Activated CD4-positive, alpha-beta T cell treated with anti-CD3 and anti-CD28 coated beads, Interleukin-2, amount 50 U/mL, for 1 hour (primary cell): Measurements from ENCODE around the gene KPNA4.

Experiments
- DNase-seq: peaks from one replicate; pipeline ENCODE4 v3.0.0-alpha.2; 2020

The KPNA4 gene

DNA sequence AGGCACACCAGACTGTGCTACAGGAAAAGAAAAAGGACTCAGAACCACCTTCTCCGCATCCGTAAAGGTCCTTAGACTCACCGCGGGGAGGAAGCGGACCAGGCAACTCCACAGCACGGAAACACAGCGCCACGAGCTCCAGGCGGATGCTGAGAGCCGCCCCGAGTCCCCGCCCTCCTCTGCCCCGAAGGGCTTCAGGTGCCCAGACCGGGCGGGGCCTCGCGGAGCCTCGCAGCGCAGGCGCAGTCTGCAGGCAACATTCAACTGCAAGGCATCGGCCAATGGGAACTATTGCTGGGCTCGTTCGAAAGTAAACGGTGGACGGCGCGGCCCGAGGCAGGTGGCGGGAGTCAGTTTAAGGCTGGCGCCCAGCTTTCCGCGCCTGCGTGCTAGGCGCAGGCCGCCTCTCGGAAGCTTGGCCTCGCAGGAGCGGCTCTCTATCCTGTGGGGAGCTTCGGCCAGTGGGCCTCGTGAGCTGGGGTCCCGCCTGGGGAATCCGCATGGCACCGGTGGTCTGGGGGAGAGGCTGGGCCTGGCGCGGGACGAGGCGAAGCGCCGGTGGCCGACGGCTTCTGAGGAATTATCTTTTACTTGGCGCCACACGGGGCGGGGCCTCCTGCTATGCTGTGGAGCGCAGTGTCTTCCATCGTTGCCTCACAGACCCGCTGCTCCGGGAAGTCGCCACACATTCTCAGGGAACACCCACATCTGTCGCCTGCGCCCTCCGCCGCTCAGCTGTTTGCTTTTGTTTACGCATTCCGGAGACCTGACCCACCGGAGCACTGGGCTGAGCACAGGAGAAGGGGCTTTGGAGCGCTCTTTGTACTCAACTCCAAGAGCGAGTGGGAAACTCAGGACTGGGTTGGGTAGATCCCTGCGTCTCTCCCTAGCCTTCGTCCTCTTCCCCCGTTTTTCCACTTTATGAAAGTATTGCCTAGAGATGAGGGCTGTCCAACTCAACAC lies 115.5 kb downstream of the KPNA4 start, which contains the start of gene TRIM59:
TRIM59 (minus strand) TSS at position 151 of the 963 bp plus-strand sequence. CDS start 10,603 bp downstream, outside the sequence.
- DNase-seq: peak; percentile 96

DNA sequence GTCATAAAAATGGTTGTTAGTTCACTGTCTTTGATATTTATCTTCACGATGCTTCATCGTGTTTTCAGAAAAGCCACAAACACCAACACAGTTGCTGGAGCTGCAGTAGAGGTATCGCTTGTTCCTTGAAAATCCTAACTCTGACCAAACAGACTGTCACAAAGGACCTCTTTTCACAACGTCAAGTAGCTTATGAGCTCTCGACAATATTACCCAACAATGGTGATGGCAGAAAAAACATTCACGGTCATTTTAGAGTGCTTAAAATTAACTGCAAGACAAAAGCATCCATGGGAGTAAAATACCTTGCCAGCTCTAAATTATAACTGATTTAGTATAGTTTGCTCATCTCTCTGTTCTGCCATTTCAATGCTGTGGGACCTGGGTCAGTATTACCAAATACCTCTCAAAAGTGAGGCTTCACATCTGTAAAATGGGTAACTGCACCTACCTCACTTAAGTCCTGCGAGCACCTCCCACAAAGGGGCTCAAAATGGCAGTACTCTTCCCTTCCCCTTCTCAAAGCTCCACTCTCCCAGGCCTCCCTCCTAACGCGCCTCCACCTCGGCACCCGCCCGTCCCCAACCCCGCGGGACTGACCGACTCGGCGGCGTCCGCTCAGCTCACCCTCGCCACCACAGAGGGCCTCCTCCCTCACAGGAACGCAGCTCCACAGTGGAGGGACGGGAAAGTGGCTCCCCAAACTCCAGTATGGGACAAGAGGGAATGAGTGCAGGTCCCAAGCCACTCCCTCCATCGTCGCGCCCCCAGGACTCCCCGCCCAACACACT lies 116.3 kb downstream of the KPNA4 start:
- DNase-seq: no peak

DNA sequence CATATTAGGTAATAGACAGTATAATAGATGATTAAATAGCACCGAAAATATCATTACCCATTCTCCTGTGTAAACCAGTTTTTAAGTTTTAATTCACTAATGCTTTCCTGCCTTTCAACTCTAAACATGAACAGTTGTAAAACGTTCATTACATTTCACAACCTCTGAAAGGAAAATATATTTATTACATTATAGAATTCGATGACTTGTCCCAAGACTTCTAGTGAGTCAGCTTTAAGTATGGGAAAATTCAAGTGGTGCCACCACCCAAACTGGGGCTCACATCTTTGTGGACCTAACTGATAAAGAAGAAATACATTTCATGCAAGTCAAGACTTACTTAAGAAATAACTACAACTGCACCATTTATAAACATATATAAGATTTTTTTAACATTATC lies 117.8 kb downstream of the KPNA4 start:
- DNase-seq: no peak

DNA sequence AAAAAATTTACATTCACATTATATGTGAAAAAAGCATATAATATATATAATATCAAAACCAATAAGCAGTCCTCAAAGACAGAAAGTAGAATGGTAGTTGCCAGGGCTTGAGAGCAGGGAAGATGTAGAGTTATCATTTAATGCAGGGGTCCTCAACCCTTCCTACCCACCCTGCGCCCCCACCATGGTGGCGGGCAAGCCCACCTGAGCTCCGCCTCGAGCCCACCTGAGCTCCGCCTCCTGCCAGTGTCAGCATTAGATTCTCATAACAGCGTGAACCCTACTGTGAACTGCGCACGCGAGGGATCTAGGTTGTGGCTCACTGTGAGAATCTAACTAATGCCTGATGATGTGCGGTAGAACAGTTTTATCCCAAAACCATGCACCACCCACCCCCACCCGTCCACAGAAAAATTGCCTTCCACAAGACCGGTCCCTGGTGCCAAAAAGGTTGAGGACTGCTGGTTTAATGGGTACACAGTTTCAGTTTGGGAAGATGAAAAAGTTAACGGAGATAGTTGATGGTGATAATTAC lies 118.8 kb downstream of the KPNA4 start:
- DNase-seq: no peak

DNA sequence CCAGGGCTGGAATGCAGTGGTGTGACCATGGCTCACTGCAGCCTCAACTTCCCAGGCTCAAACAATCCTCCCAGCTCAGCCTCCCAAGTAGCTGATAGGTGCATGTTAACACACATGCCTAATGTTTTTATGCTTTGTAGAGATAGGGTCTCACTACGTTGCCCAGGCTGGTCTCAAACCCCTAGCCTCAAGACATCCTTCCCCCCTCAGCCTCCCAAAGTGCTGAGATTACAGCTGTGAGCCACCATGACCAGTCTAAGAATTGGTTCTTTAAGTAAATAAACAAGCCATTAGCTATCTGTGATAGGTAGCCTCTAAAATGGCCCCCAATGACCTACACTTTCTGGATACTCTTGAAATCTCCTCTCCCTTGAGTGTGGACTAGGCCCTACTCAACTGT lies 119.5 kb downstream of the KPNA4 start:
- no peak for DNase-seq
